GM12874 (cell line): ENCODE data around the gene KIF12.

ENCODE experiments used
- TF ChIP-seq, protein P1 (sequence below): IDR thresholded peaks from 2 replicates; pipeline ENCODE4 v1.5.1; 2011; ENCODE audit warnings: low read depth, mild to moderate bottlenecking, control low read depth, low read length, moderate library complexity; ENCODE audit not compliant: insufficient read depth

The KIF12 gene

DNA sequence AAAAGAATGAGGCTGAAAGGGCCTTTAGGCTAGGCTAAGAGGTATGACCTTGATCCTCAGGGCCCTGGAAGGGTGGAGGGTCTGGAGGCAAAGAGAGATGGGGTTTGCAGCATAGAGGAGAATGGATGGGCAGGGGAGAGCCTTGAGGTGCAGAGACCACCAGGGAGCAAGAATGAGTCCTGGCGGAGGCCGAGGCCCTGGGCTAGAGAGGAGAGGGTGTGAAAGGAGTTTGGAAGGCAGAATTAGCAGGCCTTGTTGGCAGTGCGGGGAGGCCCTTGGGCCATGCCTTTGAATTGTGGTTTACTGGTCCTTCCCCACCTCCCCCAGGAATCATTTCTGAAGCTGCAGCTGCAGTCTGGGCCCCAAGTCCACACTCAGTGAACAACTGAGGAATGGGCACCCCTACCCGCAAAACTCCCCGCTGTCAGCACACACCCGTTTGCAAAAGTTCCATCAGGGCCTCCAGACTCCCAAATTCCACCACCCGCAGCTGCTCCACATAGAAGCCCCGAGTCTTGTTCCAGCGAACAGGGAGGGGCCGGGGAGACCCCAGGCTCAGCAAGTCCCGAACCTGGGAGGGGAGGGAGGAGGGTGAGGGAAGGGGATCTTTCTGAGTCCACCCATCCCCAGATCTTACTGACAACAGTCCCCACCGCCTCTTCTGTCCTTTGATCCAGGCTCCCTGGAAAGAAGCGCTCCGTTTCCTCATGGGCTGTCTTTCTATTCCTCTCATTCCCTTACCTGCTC, 2.1 kb downstream of the KIF12 start:
- TF ChIP-seq, protein P1, sequence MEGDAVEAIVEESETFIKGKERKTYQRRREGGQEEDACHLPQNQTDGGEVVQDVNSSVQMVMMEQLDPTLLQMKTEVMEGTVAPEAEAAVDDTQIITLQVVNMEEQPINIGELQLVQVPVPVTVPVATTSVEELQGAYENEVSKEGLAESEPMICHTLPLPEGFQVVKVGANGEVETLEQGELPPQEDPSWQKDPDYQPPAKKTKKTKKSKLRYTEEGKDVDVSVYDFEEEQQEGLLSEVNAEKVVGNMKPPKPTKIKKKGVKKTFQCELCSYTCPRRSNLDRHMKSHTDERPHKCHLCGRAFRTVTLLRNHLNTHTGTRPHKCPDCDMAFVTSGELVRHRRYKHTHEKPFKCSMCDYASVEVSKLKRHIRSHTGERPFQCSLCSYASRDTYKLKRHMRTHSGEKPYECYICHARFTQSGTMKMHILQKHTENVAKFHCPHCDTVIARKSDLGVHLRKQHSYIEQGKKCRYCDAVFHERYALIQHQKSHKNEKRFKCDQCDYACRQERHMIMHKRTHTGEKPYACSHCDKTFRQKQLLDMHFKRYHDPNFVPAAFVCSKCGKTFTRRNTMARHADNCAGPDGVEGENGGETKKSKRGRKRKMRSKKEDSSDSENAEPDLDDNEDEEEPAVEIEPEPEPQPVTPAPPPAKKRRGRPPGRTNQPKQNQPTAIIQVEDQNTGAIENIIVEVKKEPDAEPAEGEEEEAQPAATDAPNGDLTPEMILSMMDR = no peak

DNA sequence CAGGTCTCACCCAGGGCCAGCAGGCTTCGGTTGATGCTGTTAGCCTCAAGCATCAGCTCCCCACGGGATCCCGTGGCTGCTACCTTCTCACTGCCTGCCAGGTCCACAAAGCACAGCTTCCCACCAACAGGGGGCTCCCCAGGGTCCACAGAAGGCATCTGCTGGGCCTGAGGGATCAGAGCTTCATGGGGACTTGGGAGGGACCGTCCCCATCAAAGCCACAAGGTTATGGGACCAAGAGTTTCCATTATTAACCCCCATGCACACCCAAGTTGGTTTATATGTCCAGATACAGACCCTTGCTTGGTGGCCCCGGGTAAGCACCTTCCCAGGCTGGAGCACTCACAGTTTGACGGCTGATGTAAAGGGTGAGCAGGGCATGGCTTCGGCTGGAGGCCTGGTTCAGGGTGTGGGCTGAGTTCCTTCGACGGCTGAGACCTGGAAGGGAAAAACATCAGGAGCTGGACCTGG, 3.0 kb downstream of the KIF12 start:
- TF ChIP-seq, protein P1 = no peak

DNA sequence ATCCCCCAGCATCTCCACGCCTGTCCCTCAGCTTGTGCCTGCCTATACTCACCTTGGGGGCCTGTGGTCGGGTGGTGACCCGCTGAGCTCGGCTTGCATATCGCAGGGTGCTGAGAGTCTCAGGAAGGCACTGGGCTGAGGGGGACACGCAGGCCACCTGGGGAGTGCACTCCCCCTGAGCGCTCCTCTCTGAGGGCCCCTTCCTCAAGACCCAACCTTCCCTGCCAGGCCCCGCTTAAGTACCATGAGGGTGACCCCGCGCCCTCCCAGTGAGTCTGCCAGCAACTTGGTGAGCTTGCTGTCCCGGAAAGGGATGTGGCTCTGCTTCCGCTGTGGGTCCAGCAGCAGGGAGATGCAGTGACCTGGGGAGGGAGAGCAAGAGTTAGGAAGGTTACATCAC, 4.1 kb downstream of the KIF12 start:
- TF ChIP-seq, protein P1 = no peak

DNA sequence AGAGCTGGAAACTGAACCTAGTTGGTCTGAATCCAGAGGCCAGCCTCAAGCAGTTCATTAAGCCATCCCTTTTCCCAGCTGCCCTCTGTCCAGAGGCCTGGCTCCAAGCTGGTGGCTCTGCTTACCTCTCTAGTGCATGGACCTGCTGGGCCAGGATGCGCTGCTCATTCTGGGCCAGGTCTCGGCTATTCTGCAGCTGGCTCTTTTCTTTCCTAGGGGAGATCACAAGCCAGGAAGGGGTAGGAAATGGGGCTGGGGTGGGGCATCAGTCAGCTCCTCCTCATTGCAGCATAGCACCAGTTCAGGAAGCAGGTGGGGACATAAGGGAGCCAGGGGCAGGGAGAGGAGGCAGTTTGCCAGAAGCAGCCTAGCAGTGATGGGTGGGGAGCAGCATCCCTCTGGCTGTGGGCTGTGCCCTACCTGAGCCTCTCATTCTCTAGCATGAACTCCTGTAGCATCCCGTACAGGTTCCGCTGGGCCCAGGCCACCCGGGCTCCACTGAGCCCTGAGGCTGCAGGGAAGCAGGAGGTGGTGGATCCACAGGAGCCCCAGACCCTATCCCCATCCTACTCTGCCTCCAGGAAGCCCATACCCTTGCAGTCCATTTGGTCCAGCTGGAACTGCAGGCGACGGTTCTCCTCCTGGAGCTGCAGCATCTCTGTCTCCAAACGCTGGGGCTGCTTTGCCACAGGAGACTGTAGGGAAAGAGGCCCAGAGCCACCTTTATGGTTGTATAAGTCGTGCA, 5.2 kb downstream of the KIF12 start:
- TF ChIP-seq, protein P1 = no peak

DNA sequence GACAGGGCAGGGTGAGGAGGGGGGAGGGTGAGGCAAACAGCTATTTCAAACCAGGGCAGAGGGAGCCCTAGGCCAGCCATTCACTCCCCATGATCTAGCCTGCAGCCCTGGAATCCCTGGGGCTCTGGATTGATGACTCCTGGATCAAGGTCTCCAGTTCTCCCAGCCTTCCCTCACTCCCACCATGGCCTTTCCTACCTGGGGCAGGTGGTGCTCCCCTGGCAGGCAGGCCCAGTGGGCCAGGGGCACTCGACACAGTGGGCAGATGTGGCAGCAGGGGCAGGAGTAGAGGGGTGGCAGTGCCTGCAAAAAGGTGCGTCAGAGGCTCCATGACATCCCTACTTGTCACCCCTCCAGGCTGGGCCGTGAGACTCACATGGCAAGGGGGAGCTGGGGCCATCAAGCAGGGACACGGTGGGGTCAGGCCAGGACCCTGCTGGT, 6.0 kb downstream of the KIF12 start:
- TF ChIP-seq, protein P1 = no peak

DNA sequence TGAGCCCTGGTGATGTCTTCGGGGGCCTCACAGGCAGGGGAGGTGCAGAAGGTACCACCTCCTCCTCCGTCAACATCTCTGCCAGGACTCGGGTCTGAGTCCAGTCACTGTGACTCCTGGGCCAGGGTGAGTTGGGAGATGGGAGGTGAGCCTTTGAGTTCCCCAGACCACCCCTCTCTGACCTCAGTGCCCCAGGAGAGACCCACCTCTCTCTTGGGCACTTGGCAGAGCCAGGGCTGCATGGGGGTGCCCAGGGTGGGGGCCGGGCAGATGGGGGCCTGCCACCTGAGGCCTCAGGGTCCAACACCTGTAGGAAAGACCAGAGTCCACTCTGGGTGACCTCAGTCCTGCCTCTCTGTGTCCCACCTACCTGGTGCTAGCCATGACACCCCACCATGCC, 6.8 kb downstream of the KIF12 start:
- TF ChIP-seq, protein P1 = no peak

DNA sequence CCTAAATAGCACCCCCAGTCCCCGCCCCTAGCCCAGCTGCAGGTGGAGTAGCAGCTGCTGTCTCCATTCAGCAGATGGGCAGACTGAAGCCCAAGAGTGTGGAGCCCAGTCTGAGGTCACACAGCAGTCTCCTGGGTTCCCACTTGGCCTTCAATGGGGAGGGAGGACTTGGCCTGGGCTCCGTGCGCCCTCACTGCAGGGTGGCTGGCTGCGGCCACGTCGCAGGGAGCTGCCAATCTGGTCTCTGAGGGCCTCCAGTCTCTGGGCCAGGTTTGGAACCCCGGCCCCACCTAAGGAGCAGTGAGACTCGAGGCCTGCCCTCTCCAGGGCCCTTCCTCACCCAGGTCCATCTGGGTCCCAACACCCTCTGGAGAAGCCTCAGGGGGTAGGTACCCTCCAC, 7.4 kb downstream of the KIF12 start:
- TF ChIP-seq, protein P1 = no peak
